ENCODE data around the gene MKLN1. TPM values are rescaled to one million over a fixed set of nuclear protein-coding genes. Genes with fewer than 3 reads are reported as not detected.

MKLN1 gene
- total RNA-seq, 1 experiment from 2014 or later = 90.2 TPM

GRCh38 chr7:131489881-131490280, 162.2 kb downstream of the MKLN1 start:
- H3K27ac ChIP-seq (ENCODE audit: low read depth, low read length, poor library complexity, severe bottlenecking) = no peak overlapping the region
- ChIA-PET POLR2A (ENCODE audit: low non-redundant PET) (no interaction called here), CTCF (no interaction called here)
- TF ChIP-seq, protein P1, sequence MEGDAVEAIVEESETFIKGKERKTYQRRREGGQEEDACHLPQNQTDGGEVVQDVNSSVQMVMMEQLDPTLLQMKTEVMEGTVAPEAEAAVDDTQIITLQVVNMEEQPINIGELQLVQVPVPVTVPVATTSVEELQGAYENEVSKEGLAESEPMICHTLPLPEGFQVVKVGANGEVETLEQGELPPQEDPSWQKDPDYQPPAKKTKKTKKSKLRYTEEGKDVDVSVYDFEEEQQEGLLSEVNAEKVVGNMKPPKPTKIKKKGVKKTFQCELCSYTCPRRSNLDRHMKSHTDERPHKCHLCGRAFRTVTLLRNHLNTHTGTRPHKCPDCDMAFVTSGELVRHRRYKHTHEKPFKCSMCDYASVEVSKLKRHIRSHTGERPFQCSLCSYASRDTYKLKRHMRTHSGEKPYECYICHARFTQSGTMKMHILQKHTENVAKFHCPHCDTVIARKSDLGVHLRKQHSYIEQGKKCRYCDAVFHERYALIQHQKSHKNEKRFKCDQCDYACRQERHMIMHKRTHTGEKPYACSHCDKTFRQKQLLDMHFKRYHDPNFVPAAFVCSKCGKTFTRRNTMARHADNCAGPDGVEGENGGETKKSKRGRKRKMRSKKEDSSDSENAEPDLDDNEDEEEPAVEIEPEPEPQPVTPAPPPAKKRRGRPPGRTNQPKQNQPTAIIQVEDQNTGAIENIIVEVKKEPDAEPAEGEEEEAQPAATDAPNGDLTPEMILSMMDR (conservative IDR thresholded peaks at IDR 0.05; ENCODE audit: low read depth, low read length) = no peak
- no peak for TF ChIP-seq EZH2 (IDR thresholded peaks at IDR 0.05; ENCODE audit: borderline replicate concordance, low read depth, low read length, poor library complexity, severe bottlenecking)
- no peak for DNase-seq (ENCODE audit: low spot score)
- BruUV-seq (replicated peaks) = no TSS peak
- no peaks in the 10 kb centered on the region for H3K27me3 ChIP-seq (replicated peaks; ENCODE audit: insufficient read depth, low read depth, low read length, poor library complexity)
- H3K4me1 ChIP-seq (ENCODE audit: insufficient read depth, low read length, poor library complexity, severe bottlenecking) = peaks cover 15% of the 10 kb centered on the region
- no peaks in the 10 kb centered on the region for H3K9me3 ChIP-seq (ENCODE audit: low read depth, low read length, poor library complexity, severe bottlenecking)
- intact Hi-C loops (cut with micrococcal nuclease; ENCODE audit: unreplicated experiment) = no loop called here
- no peak overlapping the region for H3K4me3 ChIP-seq (ENCODE audit: low read depth, low read length, poor library complexity, severe bottlenecking)
- no peaks in the 10 kb centered on the region for H3K36me3 ChIP-seq (ENCODE audit: insufficient read depth, low read length, poor library complexity, severe bottlenecking)

- Histone ChIP-seq H3K27me3 (replicated peaks; ENCODE audit: insufficient read depth, low read depth, low read length, poor library complexity) (no peaks in the 10 kb centered on the region), H3K36me3 (ENCODE audit: insufficient read depth, low read length, poor library complexity, severe bottlenecking) (peaks cover 11% of the 10 kb centered on the region), H3K27ac (ENCODE audit: low read depth, low read length, poor library complexity, severe bottlenecking) (no peak overlapping the region), H3K4me1 (ENCODE audit: insufficient read depth, low read length, poor library complexity, severe bottlenecking) (peaks cover 15% of the 10 kb centered on the region), H3K4me3 (ENCODE audit: low read depth, low read length, poor library complexity, severe bottlenecking) (no peak overlapping the region), H3K9me3 (ENCODE audit: low read depth, low read length, poor library complexity, severe bottlenecking) (no peaks in the 10 kb centered on the region)
- DNase-seq (ENCODE audit: low spot score) = no peak
- ChIA-PET CTCF (no interaction called here), POLR2A (ENCODE audit: low non-redundant PET) (no interaction called here)
- intact Hi-C loops (cut with micrococcal nuclease; ENCODE audit: unreplicated experiment) = no loop called here
- BruUV-seq (replicated peaks) = no TSS peak
- no peak for TF ChIP-seq EZH2 (IDR thresholded peaks at IDR 0.05; ENCODE audit: borderline replicate concordance, low read depth, low read length, poor library complexity, severe bottlenecking)
- TF ChIP-seq, protein P1 (conservative IDR thresholded peaks at IDR 0.05; ENCODE audit: low read depth, low read length) = no peak
Measured at GRCh38 chr7:131493081-131493480, 165.4 kb downstream of the MKLN1 start.

GRCh38 chr7:131493581-131493980, 165.9 kb downstream of the MKLN1 start:
- Histone ChIP-seq H3K4me3 (ENCODE audit: low read depth, low read length, poor library complexity, severe bottlenecking) (no peak overlapping the region), H3K36me3 (ENCODE audit: insufficient read depth, low read length, poor library complexity, severe bottlenecking) (peaks cover 12% of the 10 kb centered on the region), H3K9me3 (ENCODE audit: low read depth, low read length, poor library complexity, severe bottlenecking) (no peaks in the 10 kb centered on the region), H3K27me3 (replicated peaks; ENCODE audit: insufficient read depth, low read depth, low read length, poor library complexity) (no peaks in the 10 kb centered on the region), H3K27ac (ENCODE audit: low read depth, low read length, poor library complexity, severe bottlenecking) (no peak overlapping the region), H3K4me1 (ENCODE audit: insufficient read depth, low read length, poor library complexity, severe bottlenecking) (peaks cover 15% of the 10 kb centered on the region)
- intact Hi-C loops (cut with micrococcal nuclease; ENCODE audit: unreplicated experiment) = no loop called here
- POLR2A ChIA-PET (ENCODE audit: low non-redundant PET) = no interaction called here
- peak; percentile 42 for DNase-seq (ENCODE audit: low spot score)
- TF ChIP-seq, protein P1 (conservative IDR thresholded peaks at IDR 0.05; ENCODE audit: low read depth, low read length) = no peak
- no peak for TF ChIP-seq EZH2 (IDR thresholded peaks at IDR 0.05; ENCODE audit: borderline replicate concordance, low read depth, low read length, poor library complexity, severe bottlenecking)
- CTCF ChIA-PET = no interaction called here
- BruUV-seq (replicated peaks) = no TSS peak
